MCF 10A (cell line): ENCODE data around the gene ZNF212. TPM values are rescaled to one million over a fixed set of nuclear protein-coding genes. Genes with fewer than 3 reads are reported as not detected.
"Not testable (repeated sequence)": the region's sequence is repeated elsewhere in the genome, so short reads cannot be mapped to it uniquely, and the experiment has no call there.

Source experiments
- BruUV-seq: library from RNA; stranded (reverse); fragments of 400-500 nt; replicated peaks from 2 replicates; lab custom pipeline; 2021; lab: Mats Ljungman, UMichigan
- CTCF ChIA-PET: fragments of 300-600 bp; sonication (Branson Sonifier 250); formaldehyde crosslinking; extraction: SDS; loops from one replicate; lab custom pipeline; 2021; ENCODE audit warnings: antibody characterized with exemption, inconsistent platforms; lab: Yijun Ruan, JAX
- POLR2A ChIA-PET: fragments of 300-600, 350-650 bp; sonication (Branson Sonifier 250); formaldehyde crosslinking; extraction: SDS; loops from one replicate; lab custom pipeline; 2020; ENCODE audit warnings: antibody characterized with exemption, inconsistent platforms; lab: Yijun Ruan, JAX
- DNase-seq: peaks from one replicate; pipeline ENCODE4 v3.0.0-alpha.2; 2018; ENCODE audit not compliant: unreplicated experiment
- H3K27ac Mint-ChIP-seq: one replicate; pipeline ENCODE4 v1.8.0; 2022; ENCODE audit warnings: mild to moderate bottlenecking, low read depth, mixed read lengths; ENCODE audit not compliant: unreplicated experiment
- H3K27me3 Mint-ChIP-seq: one replicate; pipeline ENCODE4 v1.8.0; 2022; ENCODE audit warnings: mixed read lengths; ENCODE audit not compliant: insufficient read depth, unreplicated experiment
- H3K36me3 Mint-ChIP-seq: one replicate; pipeline ENCODE4 v1.8.0; 2022; ENCODE audit warnings: mild to moderate bottlenecking, moderate library complexity, mixed read lengths; ENCODE audit not compliant: insufficient read depth, unreplicated experiment
- H3K4me1 Mint-ChIP-seq: one replicate; pipeline ENCODE4 v1.8.0; 2022; ENCODE audit warnings: mixed read lengths; ENCODE audit not compliant: insufficient read depth, unreplicated experiment
- H3K4me3 Mint-ChIP-seq: one replicate; pipeline ENCODE4 v1.8.0; 2022; ENCODE audit warnings: mild to moderate bottlenecking, moderate library complexity, mixed read lengths; ENCODE audit not compliant: unreplicated experiment
- H3K9me3 Mint-ChIP-seq: one replicate; pipeline ENCODE4 v1.8.0; 2022; ENCODE audit warnings: mixed read lengths; ENCODE audit not compliant: unreplicated experiment
- CTCF ChIP-seq: fragments of 200-600 bp; IDR thresholded peaks from one replicate; pipeline ENCODE4 v1.8.0; 2022; ENCODE audit warnings: antibody characterized with exemption, mild to moderate bottlenecking; ENCODE audit not compliant: unreplicated experiment
- intact Hi-C: fragments of 100-400 bp; cut with micrococcal nuclease; formaldehyde crosslinking; loops from 2 replicates; pipeline ENCODE4 v1.14.1; 2022
- total RNA-seq: library from RNA; stranded (reverse); gene quantifications from 2 replicates; pipeline ENCODE4 v1.2.3, GENCODE V29; 2022

Gene ZNF212
- total RNA-seq, 1 experiment from 2014 or later, result 10.5 TPM

GRCh38 chr7:149223761-149224160 lies 15.7 kb upstream of the ZNF212 start:
- no peak for TF ChIP-seq CTCF
- DNase-seq, result no peak
- intact Hi-C loops, result no loop called here
- BruUV-seq, result no TSS peak
- CTCF ChIA-PET, result no interaction called here
- Mint-ChIP-seq H3K27me3 (no peaks in the 10 kb centered on the region), H3K4me1 (peaks cover 8% of the 10 kb centered on the region), H3K4me3 (no peak overlapping the region), H3K9me3 (no peaks in the 10 kb centered on the region), H3K27ac (no peak overlapping the region), H3K36me3 (peaks cover 42% of the 10 kb centered on the region)
- POLR2A ChIA-PET, result no interaction called here

GRCh38 chr7:149224352-149224751 lies 15.1 kb upstream of the ZNF212 start:
- Mint-ChIP-seq H3K4me1 (peaks cover 4% of the 10 kb centered on the region), H3K27ac (no peak overlapping the region), H3K36me3 (peaks cover 36% of the 10 kb centered on the region), H3K4me3 (no peak overlapping the region), H3K9me3 (no peaks in the 10 kb centered on the region), H3K27me3 (no peaks in the 10 kb centered on the region)
- ChIA-PET POLR2A (no interaction called here), CTCF (interaction anchor here (0.6 kb wide), 1 partner anchor 650 kb away, joined by 3 read pairs; no protein-coding TSS in a partner anchor)
- BruUV-seq, result no TSS peak
- DNase-seq, result no peak
- TF ChIP-seq CTCF, result no peak
- intact Hi-C loops, result no loop called here

GRCh38 chr7:149225106-149225505 lies 14.3 kb upstream of the ZNF212 start:
- intact Hi-C loops, result no loop called here
- DNase-seq, result no peak
- H3K4me3 Mint-ChIP-seq, result no peak overlapping the region
- no peaks in the 10 kb centered on the region for H3K9me3 Mint-ChIP-seq
- no peaks in the 10 kb centered on the region for H3K27me3 Mint-ChIP-seq
- TF ChIP-seq CTCF, result no peak
- no TSS peak for BruUV-seq
- H3K4me1 Mint-ChIP-seq, result no peaks in the 10 kb centered on the region
- CTCF ChIA-PET, result interaction anchor here (0.6 kb wide), 1 partner anchor 1182 kb away, joined by 3 read pairs; no protein-coding TSS in a partner anchor
- POLR2A ChIA-PET, result no interaction called here
- H3K27ac Mint-ChIP-seq, result no peak overlapping the region
- H3K36me3 Mint-ChIP-seq, result peaks cover 35% of the 10 kb centered on the region

- TF ChIP-seq CTCF, result no peak
- POLR2A ChIA-PET, result no interaction called here
- no peak overlapping the region for H3K27ac Mint-ChIP-seq
- H3K4me1 Mint-ChIP-seq, result no peaks in the 10 kb centered on the region
- intact Hi-C loops, result no loop called here
- no TSS peak for BruUV-seq
- no peaks in the 10 kb centered on the region for H3K9me3 Mint-ChIP-seq
- no peak for DNase-seq
- CTCF ChIA-PET, result interaction anchor here (0.6 kb wide), 1 partner anchor 1181 kb away, joined by 3 read pairs; no protein-coding TSS in a partner anchor
- H3K27me3 Mint-ChIP-seq, result no peaks in the 10 kb centered on the region
- H3K4me3 Mint-ChIP-seq, result no peak overlapping the region
- peaks cover 35% of the 10 kb centered on the region for H3K36me3 Mint-ChIP-seq
Measured at GRCh38 chr7:149225656-149226055, 13.8 kb upstream of the ZNF212 start.

DNA sequence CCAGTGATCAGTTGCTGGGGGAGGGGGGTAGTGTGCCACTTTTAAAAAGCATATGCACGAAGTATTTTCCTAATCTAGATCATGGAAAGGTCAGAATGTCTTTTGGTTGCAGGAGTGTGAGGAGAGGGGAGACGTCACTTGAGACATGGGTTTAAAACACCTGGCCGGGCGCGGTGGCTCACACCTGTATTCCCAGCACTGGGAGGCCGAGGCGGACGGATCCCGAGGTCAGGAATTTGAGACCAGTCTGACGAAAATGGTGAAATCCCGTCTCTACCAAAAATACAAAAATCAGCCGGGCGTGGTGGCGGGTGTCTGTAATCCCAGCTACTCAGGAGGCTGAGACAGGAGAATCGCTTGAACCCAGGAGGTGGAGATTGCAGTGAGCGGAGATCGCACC lies 13.1 kb upstream of the ZNF212 start:
- DNase-seq, H3K27ac Mint-ChIP-seq, H3K4me1 Mint-ChIP-seq, H3K27me3 Mint-ChIP-seq, BruUV-seq, CTCF ChIA-PET, H3K9me3 Mint-ChIP-seq, intact Hi-C loops, H3K4me3 Mint-ChIP-seq: not testable (repeated sequence)
- POLR2A ChIA-PET, result interaction anchor here (1.0 kb wide), 1 partner anchor 31 kb away, joined by 3 read pairs; the partner anchor contains the start of gene ZNF282
- peaks cover 29% of the 10 kb centered on the region for H3K36me3 Mint-ChIP-seq
